ENCODE measurements around the gene TNIK. TPM values are rescaled to one million over a fixed set of nuclear protein-coding genes. Genes with fewer than 3 reads are reported as not detected.
"Not testable (repeated sequence)": the region's sequence is repeated elsewhere in the genome, so short reads cannot be mapped to it uniquely, and the experiment has no call there.

Gene TNIK
- total and polyA plus RNA-seq, 12 donors = 9.3 to 51.9 (median 35.1) TPM

DNA sequence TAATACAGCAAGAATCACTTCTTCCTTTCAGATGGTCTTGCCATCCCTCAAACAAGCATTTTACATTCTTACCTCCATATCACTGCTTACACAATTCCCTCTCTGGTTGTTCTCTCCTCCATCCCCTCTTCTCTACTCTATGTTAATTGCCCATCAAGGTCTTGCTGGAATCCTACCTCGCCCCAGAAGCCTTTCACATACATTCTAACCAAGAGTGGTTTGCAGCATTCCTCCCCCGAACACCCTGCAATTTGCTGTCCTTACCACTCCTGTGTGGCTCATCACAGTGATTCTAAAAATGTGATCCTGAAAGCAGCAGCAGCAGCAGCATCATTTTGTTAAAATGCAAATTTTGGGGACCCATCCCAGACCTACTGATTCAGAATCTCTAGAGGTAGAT is 30.6 kb downstream of the TNIK start:
- DNase-seq (no peak), ATAC-seq (no peak)
- no peaks in the 10 kb centered on the region for H3K36me3 ChIP-seq
- 88 to 89% methylated on average over 2 of the region's 2 CpGs for WGBS, 2 donors
- peaks cover 0 to 7% (median 0%) of the 10 kb centered on the region in 11 donors for H3K9me3 ChIP-seq
- TF ChIP-seq, protein P1, sequence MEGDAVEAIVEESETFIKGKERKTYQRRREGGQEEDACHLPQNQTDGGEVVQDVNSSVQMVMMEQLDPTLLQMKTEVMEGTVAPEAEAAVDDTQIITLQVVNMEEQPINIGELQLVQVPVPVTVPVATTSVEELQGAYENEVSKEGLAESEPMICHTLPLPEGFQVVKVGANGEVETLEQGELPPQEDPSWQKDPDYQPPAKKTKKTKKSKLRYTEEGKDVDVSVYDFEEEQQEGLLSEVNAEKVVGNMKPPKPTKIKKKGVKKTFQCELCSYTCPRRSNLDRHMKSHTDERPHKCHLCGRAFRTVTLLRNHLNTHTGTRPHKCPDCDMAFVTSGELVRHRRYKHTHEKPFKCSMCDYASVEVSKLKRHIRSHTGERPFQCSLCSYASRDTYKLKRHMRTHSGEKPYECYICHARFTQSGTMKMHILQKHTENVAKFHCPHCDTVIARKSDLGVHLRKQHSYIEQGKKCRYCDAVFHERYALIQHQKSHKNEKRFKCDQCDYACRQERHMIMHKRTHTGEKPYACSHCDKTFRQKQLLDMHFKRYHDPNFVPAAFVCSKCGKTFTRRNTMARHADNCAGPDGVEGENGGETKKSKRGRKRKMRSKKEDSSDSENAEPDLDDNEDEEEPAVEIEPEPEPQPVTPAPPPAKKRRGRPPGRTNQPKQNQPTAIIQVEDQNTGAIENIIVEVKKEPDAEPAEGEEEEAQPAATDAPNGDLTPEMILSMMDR (IDR thresholded peaks at IDR 0.05) = no peak
- peaks cover 0 to 23% (median 0%) of the 10 kb centered on the region in 9 donors for H3K4me1 ChIP-seq
- no peak overlapping the region for H3K4me3 ChIP-seq
- no peaks in the 10 kb centered on the region for H3K27me3 ChIP-seq
- no peak overlapping the region for H3K27ac ChIP-seq
- intact Hi-C loops (cut with DNase I) = no loop called here

DNA sequence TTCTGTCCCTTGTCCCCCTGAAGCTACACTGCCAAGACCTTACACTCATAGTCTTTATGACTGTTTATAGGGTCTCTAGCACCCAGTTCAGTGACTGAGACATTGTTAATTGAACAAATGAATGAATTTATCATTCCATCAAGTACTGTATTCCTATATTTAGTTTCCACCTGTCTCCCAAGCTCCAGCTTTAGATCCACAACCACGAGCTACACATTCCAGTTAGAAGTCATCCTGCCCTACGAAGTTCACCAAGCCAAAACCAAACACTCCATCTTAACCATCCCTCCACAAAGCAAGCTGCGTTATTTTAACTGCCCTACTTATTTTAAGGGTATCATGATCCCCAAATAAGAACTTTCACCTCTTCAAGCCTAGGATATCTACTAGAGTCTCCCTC is 31.3 kb downstream of the TNIK start:
- peaks cover 0 to 23% (median 0%) of the 10 kb centered on the region in 9 donors for H3K4me1 ChIP-seq
- H3K36me3 ChIP-seq = no peaks in the 10 kb centered on the region
- WGBS, 2 donors = 66 to 79% methylated on average over 3 of the region's 3 CpGs
- ATAC-seq = no peak
- TF ChIP-seq, protein P1 (IDR thresholded peaks at IDR 0.05) = no peak
- DNase-seq = no peak
- no peaks in the 10 kb centered on the region for H3K27me3 ChIP-seq
- intact Hi-C loops (cut with DNase I) = no loop called here
- peaks cover 0 to under 1% (median 0%) of the 10 kb centered on the region in 11 donors for H3K9me3 ChIP-seq
- H3K4me3 ChIP-seq = no peak overlapping the region
- no peak overlapping the region for H3K27ac ChIP-seq

DNA sequence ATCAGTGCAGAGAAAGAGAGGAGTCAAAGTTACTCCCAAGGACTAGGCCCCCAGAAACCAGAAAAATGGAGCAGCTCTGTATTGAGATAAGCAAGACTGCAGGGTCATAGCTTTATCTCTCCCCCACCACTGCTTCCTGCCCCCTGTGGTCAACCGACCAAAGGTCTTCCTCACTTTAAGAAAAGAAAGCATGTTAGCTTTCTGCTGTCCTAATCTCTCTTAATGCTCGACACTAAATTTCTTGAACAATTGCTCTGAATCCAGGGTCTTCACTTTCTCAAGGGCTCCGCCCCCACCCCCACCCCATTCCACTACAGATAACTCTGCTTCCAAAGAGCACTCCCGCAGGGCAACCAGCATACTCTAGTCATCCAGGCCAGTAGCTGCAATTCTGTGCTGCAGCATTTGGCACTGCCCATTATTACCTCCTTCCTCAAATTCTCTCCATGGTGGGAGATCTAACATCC is 31.9 kb downstream of the TNIK start:
- DNase-seq (no peak), ATAC-seq (no peak)
- Histone ChIP-seq H3K4me3 (no peak overlapping the region), H3K4me1 (peaks cover 0 to 23% (median 0%) of the 10 kb centered on the region in 9 donors), H3K27ac (no peak overlapping the region), H3K36me3 (no peaks in the 10 kb centered on the region), H3K27me3 (no peaks in the 10 kb centered on the region), H3K9me3 (peaks cover 0 to 2% (median 0%) of the 10 kb centered on the region in 11 donors)
- intact Hi-C loops (cut with DNase I) = no loop called here
- TF ChIP-seq, protein P1 (IDR thresholded peaks at IDR 0.05) = no peak
- WGBS, 2 donors = 50 to 52% methylated on average over 4 of the region's 4 CpGs

DNA sequence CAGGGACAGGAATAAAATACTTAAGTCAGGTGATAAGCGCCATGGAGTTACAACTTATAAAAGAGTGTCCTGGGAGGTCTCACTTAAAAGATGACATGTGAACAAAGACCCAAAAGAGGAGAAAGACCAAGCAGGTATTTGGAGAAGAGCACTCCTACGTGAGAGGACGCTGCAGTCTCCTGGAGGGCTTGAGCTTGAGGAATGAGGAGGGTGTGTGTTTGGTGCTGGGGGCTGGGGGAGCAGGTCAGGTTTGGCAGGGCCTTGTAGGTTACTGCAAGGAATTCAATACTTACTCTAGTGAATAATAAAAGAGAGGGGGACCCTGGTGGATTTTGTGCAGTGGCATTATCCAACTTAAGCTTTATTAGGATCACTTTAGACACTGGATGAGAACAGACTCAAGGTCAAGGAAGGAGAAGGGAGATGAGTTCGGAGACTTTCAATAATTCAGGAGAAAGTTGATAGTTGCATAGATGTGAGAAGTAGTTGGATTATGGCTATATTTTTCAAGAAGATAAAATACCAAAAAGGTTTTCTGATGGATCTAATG is 32.4 kb downstream of the TNIK start:
- WGBS, 2 donors = 79 to 82% methylated on average over 4 of the region's 4 CpGs
- DNase-seq (no peak), ATAC-seq (peak in 1 of 8 donors; percentile 28)
- Histone ChIP-seq H3K4me3 (no peak overlapping the region), H3K9me3 (peaks cover 0 to 3% (median 0%) of the 10 kb centered on the region in 11 donors), H3K27me3 (no peaks in the 10 kb centered on the region), H3K27ac (no peak overlapping the region), H3K4me1 (peaks cover 0 to 23% (median 0%) of the 10 kb centered on the region in 9 donors), H3K36me3 (no peaks in the 10 kb centered on the region)
- TF ChIP-seq, protein P1 (IDR thresholded peaks at IDR 0.05) = no peak
- intact Hi-C loops (cut with DNase I) = no loop called here

DNA sequence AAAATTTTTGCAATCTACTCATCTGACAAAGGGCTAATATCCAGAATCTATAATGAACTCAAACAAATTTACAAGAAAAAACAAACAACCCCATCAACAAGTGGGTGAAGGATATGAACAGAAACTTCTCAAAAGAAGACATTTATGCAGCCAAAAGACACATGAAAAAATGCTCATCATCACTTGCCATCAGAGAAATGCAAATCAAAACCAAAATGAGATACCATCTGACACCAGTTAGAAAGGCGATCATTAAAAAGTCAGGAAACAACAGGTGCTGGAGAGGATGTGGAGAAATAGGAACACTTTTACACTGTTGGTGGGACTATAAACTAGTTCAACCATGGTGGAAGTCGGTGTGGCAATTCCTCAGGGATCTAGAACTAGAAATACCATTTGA is 36.1 kb downstream of the TNIK start:
- H3K9me3 ChIP-seq; H3K27me3 ChIP-seq; intact Hi-C loops (cut with DNase I); DNase-seq; H3K27ac ChIP-seq; H3K4me3 ChIP-seq; H3K36me3 ChIP-seq; ATAC-seq: not testable (repeated sequence)
- H3K4me1 ChIP-seq = peaks cover 0 to 29% (median 12%) of the 10 kb centered on the region in 9 donors
- 90% methylated on average over 2 of the region's 2 CpGs for WGBS, 2 donors

DNA sequence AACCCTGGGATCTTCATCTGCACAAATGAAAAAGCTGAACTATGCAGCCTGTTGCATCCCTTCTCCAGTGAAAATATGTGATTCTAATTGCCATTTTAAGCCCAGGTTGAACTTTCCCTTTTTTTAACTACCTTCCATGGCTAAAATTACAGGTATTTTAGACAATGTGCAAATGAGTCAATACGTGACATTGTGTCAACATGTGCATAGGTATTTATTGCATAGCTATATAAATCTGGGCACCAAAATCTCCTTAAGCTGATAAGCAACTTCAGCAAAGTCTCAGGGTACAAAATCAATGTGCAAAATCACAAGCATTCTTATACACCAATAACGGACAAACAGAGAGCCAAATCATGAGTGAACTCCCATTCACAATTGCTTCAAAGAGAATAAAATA is 37.4 kb downstream of the TNIK start:
- H3K9me3 ChIP-seq; ATAC-seq; H3K27ac ChIP-seq; intact Hi-C loops (cut with DNase I); H3K4me3 ChIP-seq; DNase-seq; H3K27me3 ChIP-seq; H3K36me3 ChIP-seq: not testable (repeated sequence)
- WGBS, 2 donors = 38 to 68% methylated on average over 2 of the region's 2 CpGs
- H3K4me1 ChIP-seq = peaks cover 0 to 22% (median 12%) of the 10 kb centered on the region in 9 donors
